Embryonic facial prominence (tissue), 1 donor: ENCODE data around the gene ATOH8.

Source experiments
- DNase-seq: peaks from one replicate; pipeline ENCODE4 v3.0.0-alpha.2; 2016; ENCODE audit errors: extremely low spot score

Gene ATOH8

GRCh38 chr2:85800586-85800985, 46.8 kb downstream of the ATOH8 start:
- no peak for DNase-seq

- no peak for DNase-seq
These were observed 48.1 kb downstream of the ATOH8 start for GRCh38 chr2:85801871-85802270.

GRCh38 chr2:85802354-85803103, 48.7 kb downstream of the ATOH8 start:
- no peak for DNase-seq

- no peak for DNase-seq
These were observed 50.1 kb downstream of the ATOH8 start for GRCh38 chr2:85803704-85804425.

GRCh38 chr2:85804583-85804982, 50.8 kb downstream of the ATOH8 start:
- no peak for DNase-seq

- no peak for DNase-seq
These were observed 52.7 kb downstream of the ATOH8 start for GRCh38 chr2:85806358-85807118.

- no peak for DNase-seq
These were observed 54.0 kb downstream of the ATOH8 start for GRCh38 chr2:85807756-85808155.

- DNase-seq = no peak
These were observed 56.8 kb downstream of the ATOH8 start for GRCh38 chr2:85810371-85811179.

- DNase-seq = peak; percentile 34
These were observed 57.6 kb downstream of the ATOH8 start for GRCh38 chr2:85811180-85812093.

GRCh38 chr2:85812094-85812735, 58.4 kb downstream of the ATOH8 start:
- DNase-seq = no peak

- no peak for DNase-seq
These were observed 59.6 kb downstream of the ATOH8 start for GRCh38 chr2:85813211-85813981.

GRCh38 chr2:85813982-85814801, 60.4 kb downstream of the ATOH8 start:
- peak; percentile 73 for DNase-seq

GRCh38 chr2:85814802-85815550, 61.2 kb downstream of the ATOH8 start:
- DNase-seq = no peak

GRCh38 chr2:85819811-85820510, 66.2 kb downstream of the ATOH8 start:
- DNase-seq = no peak

GRCh38 chr2:85822766-85823165, 69.0 kb downstream of the ATOH8 start:
- no peak for DNase-seq

GRCh38 chr2:85823951-85824350, 70.2 kb downstream of the ATOH8 start:
- no peak for DNase-seq
